WI38 (cell line): ENCODE measurements around the gene COL18A1.

Source experiments
- H3K4me3 ChIP-seq: 2 replicates; pipeline ENCODE4 v1.5.1; 2011; ENCODE audit warnings: low read depth, mild to moderate bottlenecking, control low read depth, low read length
- TF ChIP-seq, protein P1 (sequence below): IDR thresholded peaks from 2 replicates; pipeline ENCODE4 v1.5.1; 2012; ENCODE audit warnings: low read depth, mild to moderate bottlenecking, control low read depth, low read length

Gene COL18A1

GRCh38 chr21:45376459-45377324, 28.3 kb upstream of the COL18A1 start:
- TF ChIP-seq, protein P1, sequence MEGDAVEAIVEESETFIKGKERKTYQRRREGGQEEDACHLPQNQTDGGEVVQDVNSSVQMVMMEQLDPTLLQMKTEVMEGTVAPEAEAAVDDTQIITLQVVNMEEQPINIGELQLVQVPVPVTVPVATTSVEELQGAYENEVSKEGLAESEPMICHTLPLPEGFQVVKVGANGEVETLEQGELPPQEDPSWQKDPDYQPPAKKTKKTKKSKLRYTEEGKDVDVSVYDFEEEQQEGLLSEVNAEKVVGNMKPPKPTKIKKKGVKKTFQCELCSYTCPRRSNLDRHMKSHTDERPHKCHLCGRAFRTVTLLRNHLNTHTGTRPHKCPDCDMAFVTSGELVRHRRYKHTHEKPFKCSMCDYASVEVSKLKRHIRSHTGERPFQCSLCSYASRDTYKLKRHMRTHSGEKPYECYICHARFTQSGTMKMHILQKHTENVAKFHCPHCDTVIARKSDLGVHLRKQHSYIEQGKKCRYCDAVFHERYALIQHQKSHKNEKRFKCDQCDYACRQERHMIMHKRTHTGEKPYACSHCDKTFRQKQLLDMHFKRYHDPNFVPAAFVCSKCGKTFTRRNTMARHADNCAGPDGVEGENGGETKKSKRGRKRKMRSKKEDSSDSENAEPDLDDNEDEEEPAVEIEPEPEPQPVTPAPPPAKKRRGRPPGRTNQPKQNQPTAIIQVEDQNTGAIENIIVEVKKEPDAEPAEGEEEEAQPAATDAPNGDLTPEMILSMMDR = no peak
- H3K4me3 ChIP-seq = no peak overlapping the region

DNA sequence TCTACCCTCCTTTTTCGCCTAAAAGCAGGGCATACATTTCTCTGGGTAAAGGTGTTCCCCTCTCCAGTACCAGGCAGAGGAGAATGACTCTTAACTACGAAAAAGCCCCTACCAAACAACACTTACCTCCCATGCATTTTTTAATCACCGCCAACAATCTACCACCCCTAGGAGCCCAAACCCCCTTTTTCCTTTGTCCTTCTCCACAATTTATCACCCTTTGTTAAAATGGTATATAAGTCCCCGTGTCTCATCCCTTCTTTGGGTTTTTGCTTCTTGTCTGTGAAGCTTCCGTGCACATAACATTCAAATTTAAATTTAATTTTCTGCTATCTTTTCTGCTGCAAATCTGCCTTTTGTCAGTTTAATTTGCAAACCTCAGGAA, 27.6 kb upstream of the COL18A1 start:
- no peak overlapping the region for H3K4me3 ChIP-seq

DNA sequence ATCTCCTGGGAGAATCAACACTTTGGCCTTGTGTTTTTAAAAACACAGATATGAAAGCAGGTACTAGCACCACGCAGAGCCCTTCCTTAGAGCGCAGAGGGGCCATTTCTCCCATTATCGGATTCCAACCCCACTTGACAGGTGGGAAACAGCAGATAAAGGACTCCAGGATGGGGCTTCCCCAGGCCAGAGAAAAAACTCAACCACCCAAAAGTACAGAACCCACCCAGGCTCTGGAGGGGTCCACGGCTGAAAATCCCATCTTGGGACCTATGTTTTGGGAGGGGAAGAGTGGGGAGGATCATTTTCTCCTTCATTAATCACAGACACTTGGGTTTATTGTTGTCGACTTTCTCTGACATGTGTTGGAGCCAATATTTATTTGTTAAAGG, 27.1 kb upstream of the COL18A1 start:
- no peak overlapping the region for H3K4me3 ChIP-seq
- TF ChIP-seq, protein P1 = no peak

More for the DNA sequence above, 27.6 kb upstream of the COL18A1 start:
- TF ChIP-seq, protein P1 = no peak

GRCh38 chr21:45378258-45378966, 26.6 kb upstream of the COL18A1 start:
- no peak overlapping the region for H3K4me3 ChIP-seq
- TF ChIP-seq, protein P1 = no peak

DNA sequence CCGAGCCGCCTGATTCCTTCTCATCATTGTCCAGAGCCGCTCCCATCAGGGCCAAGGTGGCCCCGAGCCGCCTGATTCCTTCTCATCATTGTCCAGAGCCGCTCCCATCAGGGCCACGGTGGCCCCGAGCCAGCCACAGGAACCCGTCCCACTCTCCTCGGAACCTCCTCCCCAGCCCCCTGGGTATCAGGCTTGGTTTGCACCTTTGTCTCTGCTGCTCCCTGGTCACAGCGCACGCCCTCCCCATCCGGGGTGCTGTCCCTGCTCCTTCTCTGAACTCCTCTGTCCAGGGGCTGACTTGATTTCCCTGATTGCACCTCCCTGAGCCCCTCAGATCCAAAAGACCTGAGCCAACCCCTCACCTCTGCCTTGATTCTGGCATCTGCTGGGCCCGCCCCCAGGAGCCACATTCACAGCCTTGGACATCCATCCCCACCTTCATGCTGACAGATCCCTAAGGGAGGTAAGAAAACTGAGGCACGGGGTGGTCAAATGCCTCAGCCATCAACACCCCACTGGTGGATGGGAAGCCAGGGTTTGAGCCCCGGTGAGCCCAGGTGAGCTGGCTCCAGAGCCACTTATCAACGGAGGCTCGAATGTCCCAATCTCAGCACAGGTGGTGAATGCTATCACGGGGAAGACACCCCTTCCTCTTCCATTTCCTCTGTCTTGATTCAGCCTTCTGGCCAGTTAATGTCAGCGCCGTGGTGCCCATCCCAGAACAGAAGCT, 25.6 kb upstream of the COL18A1 start:
- H3K4me3 ChIP-seq = no peak overlapping the region
- TF ChIP-seq, protein P1 = no peak

DNA sequence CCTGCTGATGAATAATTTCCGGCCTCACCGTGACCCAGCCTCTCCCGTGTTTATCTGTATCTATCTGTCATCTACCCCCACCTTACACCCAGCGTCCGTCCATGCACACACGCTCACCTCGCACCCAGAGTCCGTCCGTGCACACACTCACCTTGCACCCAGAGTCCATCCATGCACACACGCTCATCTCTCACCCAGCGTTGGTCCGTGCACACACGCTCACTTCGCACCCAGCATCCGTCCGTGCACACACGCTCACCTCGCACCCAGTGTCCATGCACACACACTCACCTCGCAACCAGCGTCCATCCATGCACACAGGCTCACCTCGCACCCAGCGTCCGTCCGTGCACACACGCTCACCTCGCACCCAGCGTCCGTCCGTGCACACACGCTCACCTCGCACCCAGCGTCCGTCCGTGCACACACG, 25.0 kb upstream of the COL18A1 start:
- no peak overlapping the region for H3K4me3 ChIP-seq

More for the DNA sequence above, 25.0 kb upstream of the COL18A1 start:
- TF ChIP-seq, protein P1 = no peak
